GM10248 (cell line): ENCODE measurements around the gene GNG5.
"Not testable (repeated sequence)": the region's sequence is repeated elsewhere in the genome, so short reads cannot be mapped to it uniquely, and the experiment has no call there.

Experiments
- CTCF ChIA-PET: fragments of 300-600 bp; sonication (Branson Sonifier 250); formaldehyde crosslinking; extraction: SDS; loops from one replicate; lab custom pipeline; 2021; ENCODE audit warnings: antibody characterized with exemption; lab: Yijun Ruan, JAX
- POLR2A ChIA-PET: fragments of 350-650 bp; sonication (Branson Sonifier 250); formaldehyde crosslinking; extraction: SDS; loops from one replicate; lab custom pipeline; 2020; ENCODE audit warnings: antibody characterized with exemption; lab: Yijun Ruan, JAX
- DNase-seq: peaks from one replicate; pipeline ENCODE4 v3.0.0; 2012; ENCODE audit errors: extremely low spot score
- TF ChIP-seq, protein P1 (sequence below): IDR thresholded peaks from 2 replicates; pipeline ENCODE4 v1.5.1; 2012; ENCODE audit warnings: mild to moderate bottlenecking, low read depth; ENCODE audit errors: extremely low read depth, missing control alignments, control extremely low read depth

Gene GNG5

DNA sequence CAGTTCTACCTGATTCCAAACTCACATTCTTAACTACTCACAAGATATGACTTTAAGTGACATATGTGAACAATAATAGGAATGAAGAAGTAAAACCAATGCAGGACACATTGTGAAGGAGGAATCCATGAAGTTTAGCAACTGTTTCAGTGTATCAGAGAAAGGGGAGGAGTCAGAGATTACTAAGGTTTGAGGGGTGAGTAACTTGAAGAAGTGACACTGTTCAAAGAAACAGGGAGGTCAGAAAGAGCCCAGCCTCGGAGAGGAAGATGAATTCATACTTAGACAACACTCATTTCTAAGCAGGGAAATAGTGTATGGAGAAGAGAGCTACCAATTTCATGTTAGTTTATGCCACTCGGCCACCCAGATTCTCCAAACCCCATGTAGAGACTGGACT lies 55.5 kb downstream of the GNG5 start:
- DNase-seq: no peak
- ChIA-PET CTCF (interaction anchor here (1.0 to 3.0 kb wide), 3 partner anchors 9 to 29 kb away, joined by 3 to 10 read pairs (median 4); no protein-coding TSS in a partner anchor), POLR2A (no interaction called here)
- TF ChIP-seq, protein P1, sequence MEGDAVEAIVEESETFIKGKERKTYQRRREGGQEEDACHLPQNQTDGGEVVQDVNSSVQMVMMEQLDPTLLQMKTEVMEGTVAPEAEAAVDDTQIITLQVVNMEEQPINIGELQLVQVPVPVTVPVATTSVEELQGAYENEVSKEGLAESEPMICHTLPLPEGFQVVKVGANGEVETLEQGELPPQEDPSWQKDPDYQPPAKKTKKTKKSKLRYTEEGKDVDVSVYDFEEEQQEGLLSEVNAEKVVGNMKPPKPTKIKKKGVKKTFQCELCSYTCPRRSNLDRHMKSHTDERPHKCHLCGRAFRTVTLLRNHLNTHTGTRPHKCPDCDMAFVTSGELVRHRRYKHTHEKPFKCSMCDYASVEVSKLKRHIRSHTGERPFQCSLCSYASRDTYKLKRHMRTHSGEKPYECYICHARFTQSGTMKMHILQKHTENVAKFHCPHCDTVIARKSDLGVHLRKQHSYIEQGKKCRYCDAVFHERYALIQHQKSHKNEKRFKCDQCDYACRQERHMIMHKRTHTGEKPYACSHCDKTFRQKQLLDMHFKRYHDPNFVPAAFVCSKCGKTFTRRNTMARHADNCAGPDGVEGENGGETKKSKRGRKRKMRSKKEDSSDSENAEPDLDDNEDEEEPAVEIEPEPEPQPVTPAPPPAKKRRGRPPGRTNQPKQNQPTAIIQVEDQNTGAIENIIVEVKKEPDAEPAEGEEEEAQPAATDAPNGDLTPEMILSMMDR: no peak

DNA sequence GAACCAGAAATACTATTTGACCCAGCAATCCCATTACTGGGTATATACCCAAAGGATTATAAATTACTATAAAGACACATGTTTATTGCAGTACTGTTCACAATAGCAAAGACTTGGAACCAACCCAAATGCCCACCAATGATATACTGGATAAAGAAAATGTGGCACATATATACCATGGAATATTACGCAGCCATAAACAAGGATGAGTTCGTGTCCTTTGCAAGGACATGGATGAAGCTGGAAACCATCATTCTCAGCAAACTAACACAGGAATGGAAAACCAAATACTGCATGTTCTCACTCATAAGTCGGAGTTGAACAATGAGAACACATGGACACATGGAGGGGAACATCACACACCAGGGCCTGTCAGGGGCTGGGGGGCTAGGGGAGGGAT lies 57.7 kb downstream of the GNG5 start:
- POLR2A ChIA-PET, DNase-seq: not testable (repeated sequence)
- CTCF ChIA-PET: interaction anchor here (0.9 kb wide), 1 partner anchor 172 kb away, joined by 3 read pairs; no protein-coding TSS in a partner anchor
